ENCODE data around the gene CCDC167. TPM values are rescaled to one million over a fixed set of nuclear protein-coding genes. Genes with fewer than 3 reads are reported as not detected.
A peak's percentile ranks its signal among the peaks of the same experiment; 100 is the strongest.

The CCDC167 gene
- total and polyA plus RNA-seq, 10 of the 15 experiments (the other 5 are each of a cell fraction or from before 2014, with no cell fraction given), result 74.9 to 380 (median 137) TPM

DNA sequence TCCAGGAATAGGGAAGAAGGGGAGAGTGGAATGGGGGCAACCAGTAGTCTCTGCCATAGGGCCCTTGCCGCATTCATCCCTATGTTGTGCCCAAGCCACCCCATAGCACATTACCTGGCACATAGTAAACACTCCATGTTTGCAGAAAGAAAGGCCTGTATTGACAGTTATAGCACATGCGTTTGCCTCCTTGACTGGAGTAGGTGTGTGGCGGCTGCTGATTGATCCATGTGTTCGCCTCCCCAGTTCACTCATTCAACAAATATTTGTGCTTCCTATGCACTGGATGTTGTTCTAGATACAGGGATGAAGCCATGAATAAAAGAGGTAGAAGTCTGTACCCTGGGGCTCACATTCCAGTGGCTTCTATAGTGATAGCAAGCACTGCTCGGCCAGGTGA lies 19.8 kb upstream of the CCDC167 start:
- no peaks in the 10 kb centered on the region; the same call in 2 of the 3 replicates for H3K9me3 ChIP-seq (replicated peaks; ENCODE audit: control insufficient read depth, insufficient read depth, low read length)
- in situ Hi-C loops (cut with MboI), result no loop called here
- intact Hi-C loops (cut with micrococcal nuclease; ENCODE audit: unreplicated experiment), result no loop called here
- no TSS peak for BruUV-seq (replicated peaks)
- ChIA-PET SMC1A (ENCODE audit: uncharacterized antibody, unreplicated experiment) (interaction anchor here (0.9 to 4.2 kb wide), 3 partner anchors 14 to 24 kb away, joined by 3 to 29 read pairs (median 5); no protein-coding TSS in a partner anchor), POLR2A (interaction anchor here (0.7 kb wide), 1 partner anchor 700 kb away, joined by 4 read pairs; no protein-coding TSS in a partner anchor), CTCF (interaction anchor here (4.5 kb wide), 2 partner anchors 18 to 28 kb away, joined by 22 to 24 read pairs; no protein-coding TSS in a partner anchor), RAD21 (ENCODE audit: unreplicated experiment) (interaction anchor here (3.0 to 4.0 kb wide), 2 partner anchors 19 to 35 kb away, joined by 15 to 20 read pairs; no protein-coding TSS in a partner anchor)
- no peak overlapping the region for H3K27ac ChIP-seq (ENCODE audit: control insufficient read depth, insufficient read depth)
- DNase-seq (ENCODE audit: low read depth, low spot score) (no peak), ATAC-seq (no peak), FAIRE-seq (no peak)
- H3K27me3 ChIP-seq (replicated peaks in 1 of 2; ENCODE audit: control insufficient read depth in 2 of 2, insufficient read depth in 2 of 2, low read length in 1 of 2), result no peaks in the 10 kb centered on the region
- no peaks in the 10 kb centered on the region for H3K79me2 ChIP-seq (ENCODE audit: control insufficient read depth, insufficient read depth, low read length)
- H3K4me2 ChIP-seq (ENCODE audit: control insufficient read depth, insufficient read depth), result no peak overlapping the region
- WGBS (ENCODE audit: insufficient coverage, insufficient replicate concordance, low lambda C conversion rate, missing lambda C conversion rate), result 93% methylated on average over 5 of the region's 5 CpGs
- H3K4me1 ChIP-seq (ENCODE audit: control insufficient read depth, insufficient read depth, low read length), result peaks cover 42% of the 10 kb centered on the region
- H3K9ac ChIP-seq (ENCODE audit: control insufficient read depth, insufficient read depth, low read length), result no peak overlapping the region
- no peak overlapping the region for H2AFZ ChIP-seq (ENCODE audit: control insufficient read depth, low read depth, low read length)
- no peak overlapping the region for H3K4me3 ChIP-seq
- no peaks in the 10 kb centered on the region for H4K20me1 ChIP-seq (ENCODE audit: control insufficient read depth, insufficient read depth)
- TF ChIP-seq TCF12 (IDR thresholded peaks at IDR 0.05; ENCODE audit: low read depth, low read length) (no peak), ESRRA (IDR thresholded peaks at IDR 0.05; ENCODE audit: low read length) (no peak), KAT2A (conservative IDR thresholded peaks at IDR 0.05; ENCODE audit: control insufficient read depth, low read depth, low read length) (no peak), HDAC6 (IDR thresholded peaks at IDR 0.05; ENCODE audit: unreplicated experiment) (no peak)
- no peaks in the 10 kb centered on the region for H3K36me3 ChIP-seq (ENCODE audit: control insufficient read depth in 2 of 2, insufficient read depth in 2 of 2, low read length in 1 of 2)

DNA sequence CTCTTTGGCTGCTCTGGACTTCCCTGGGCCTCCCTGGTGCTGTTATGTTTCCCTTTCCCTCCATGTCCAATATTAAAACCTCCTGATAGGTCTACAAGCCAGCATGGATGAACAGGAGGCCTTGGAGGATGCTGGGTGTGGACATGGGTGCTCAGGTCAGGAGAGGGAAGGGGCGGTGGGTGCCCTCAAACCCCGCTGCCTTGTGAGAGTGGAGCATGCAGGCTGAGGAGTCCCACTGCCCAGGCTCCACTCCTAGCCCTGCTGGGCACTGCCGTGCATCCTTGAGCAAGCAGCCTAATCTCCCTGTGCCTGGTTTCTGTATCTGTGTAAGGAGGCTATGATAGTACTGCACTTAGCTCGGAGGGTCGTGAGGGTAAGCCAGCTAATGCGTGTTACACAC lies 18.4 kb upstream of the CCDC167 start:
- Histone ChIP-seq H3K36me3 (ENCODE audit: control insufficient read depth in 2 of 2, insufficient read depth in 2 of 2, low read length in 1 of 2) (no peaks in the 10 kb centered on the region), H3K9me3 (replicated peaks; ENCODE audit: control insufficient read depth, insufficient read depth, low read length) (no peaks in the 10 kb centered on the region; the same call in 2 of the 3 replicates), H3K4me3 (no peak overlapping the region), H4K20me1 (ENCODE audit: control insufficient read depth, insufficient read depth) (no peaks in the 10 kb centered on the region), H3K4me1 (ENCODE audit: control insufficient read depth, insufficient read depth, low read length) (peaks cover 42% of the 10 kb centered on the region), H3K27ac (ENCODE audit: control insufficient read depth, insufficient read depth) (no peak overlapping the region), H3K4me2 (ENCODE audit: control insufficient read depth, insufficient read depth) (0 out of 2 replicates have a peak overlapping the region, but pooled peaks have one; percentile 4), H3K79me2 (ENCODE audit: control insufficient read depth, insufficient read depth, low read length) (no peaks in the 10 kb centered on the region), H2AFZ (ENCODE audit: control insufficient read depth, low read depth, low read length) (no peak overlapping the region), H3K9ac (ENCODE audit: control insufficient read depth, insufficient read depth, low read length) (no peak overlapping the region), H3K27me3 (replicated peaks in 1 of 2; ENCODE audit: control insufficient read depth in 2 of 2, insufficient read depth in 2 of 2, low read length in 1 of 2) (no peaks in the 10 kb centered on the region)
- no TSS peak for BruUV-seq (replicated peaks)
- FAIRE-seq (no peak), ATAC-seq (no peak), DNase-seq (ENCODE audit: low read depth, low spot score) (no peak)
- SMC1A ChIA-PET (ENCODE audit: uncharacterized antibody, unreplicated experiment), result interaction anchor here (0.6 to 4.8 kb wide), 9 partner anchors 8 to 38 kb away, joined by 3 to 31 read pairs (median 11); no protein-coding TSS in a partner anchor
- intact Hi-C loops (cut with micrococcal nuclease; ENCODE audit: unreplicated experiment), result no loop called here
- POLR2A ChIA-PET, result interaction anchor here (1.4 to 2.8 kb wide), 4 partner anchors 14 to 37 kb away, joined by 4 to 31 read pairs (median 13); no protein-coding TSS in a partner anchor
- 98% methylated on average over 6 of the region's 6 CpGs for WGBS (ENCODE audit: insufficient coverage, insufficient replicate concordance, low lambda C conversion rate, missing lambda C conversion rate)
- RAD21 ChIA-PET (ENCODE audit: unreplicated experiment), result interaction anchor here (1.0 to 4.0 kb wide), 11 partner anchors 12 to 47 kb away, joined by 3 to 20 read pairs (median 11); partner anchors contain the start of gene CCDC167
- TF ChIP-seq ZSCAN29 (IDR thresholded peaks at IDR 0.05), result no peak
- TF ChIP-seq TCF3 (IDR thresholded peaks at IDR 0.05; ENCODE audit: borderline replicate concordance, insufficient read depth, low read depth, low read length), result no peak
- TF ChIP-seq CREB1 (IDR thresholded peaks at IDR 0.05; ENCODE audit: low read depth), result no peak
- TF ChIP-seq, protein P1, sequence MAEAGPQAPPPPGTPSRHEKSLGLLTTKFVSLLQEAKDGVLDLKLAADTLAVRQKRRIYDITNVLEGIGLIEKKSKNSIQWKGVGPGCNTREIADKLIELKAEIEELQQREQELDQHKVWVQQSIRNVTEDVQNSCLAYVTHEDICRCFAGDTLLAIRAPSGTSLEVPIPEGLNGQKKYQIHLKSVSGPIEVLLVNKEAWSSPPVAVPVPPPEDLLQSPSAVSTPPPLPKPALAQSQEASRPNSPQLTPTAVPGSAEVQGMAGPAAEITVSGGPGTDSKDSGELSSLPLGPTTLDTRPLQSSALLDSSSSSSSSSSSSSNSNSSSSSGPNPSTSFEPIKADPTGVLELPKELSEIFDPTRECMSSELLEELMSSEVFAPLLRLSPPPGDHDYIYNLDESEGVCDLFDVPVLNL (IDR thresholded peaks at IDR 0.05; ENCODE audit: low read depth, low read length), result no peak
- no peak for TF ChIP-seq MYB (IDR thresholded peaks at IDR 0.05; ENCODE audit: borderline replicate concordance, low read depth, low read length)
- in situ Hi-C loops (cut with MboI), result no loop called here
- CTCF ChIA-PET, result interaction anchor here (1.3 to 4.5 kb wide), 7 partner anchors 20 to 174 kb away, joined by 3 to 25 read pairs (median 7); no protein-coding TSS in a partner anchor
